NAMALWA (cell line): ENCODE results near the gene ATP8B3.
A peak's percentile ranks its signal among the peaks of the same experiment; 100 is the strongest.
"Not testable (repeated sequence)": the region's sequence is repeated elsewhere in the genome, so short reads cannot be mapped to it uniquely, and the experiment has no call there.

Experiments
- DNase-seq: peaks from one replicate; pipeline ENCODE4 v3.0.0-alpha.2; 2015; ENCODE audit warnings: low spot score

The ATP8B3 gene

DNA sequence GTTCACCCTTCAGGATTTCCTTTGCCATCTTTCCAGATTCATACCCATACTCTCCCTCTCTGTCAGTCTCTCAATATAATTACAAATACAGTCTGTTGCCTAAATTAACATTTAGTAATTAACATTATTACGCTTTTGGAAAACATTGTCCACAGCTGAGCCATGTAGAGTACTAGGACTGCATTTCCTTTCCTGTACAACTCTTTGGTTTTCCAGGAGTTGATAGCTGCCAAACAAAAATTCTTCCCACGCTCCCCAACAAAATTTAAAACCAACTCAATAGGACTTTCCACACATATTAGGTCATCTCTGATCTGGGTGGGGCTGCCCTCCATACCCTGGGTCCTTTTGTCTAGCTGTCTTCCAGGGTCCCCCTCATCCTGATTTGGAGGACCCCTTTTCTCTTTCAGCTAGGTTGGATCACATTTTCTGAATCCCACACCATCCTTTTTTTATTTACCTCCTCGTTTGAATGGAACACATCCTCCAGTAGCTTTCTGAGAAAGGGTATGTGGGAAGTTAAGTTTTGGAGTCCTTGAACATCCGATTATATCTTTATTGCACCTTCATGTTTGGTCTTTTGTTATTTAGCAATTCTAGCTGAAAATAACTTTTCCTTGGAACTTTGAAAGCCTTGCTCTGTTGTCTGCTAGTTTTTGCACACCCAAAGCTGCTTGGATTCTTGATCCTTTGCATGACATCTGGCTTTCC, 41.1 kb downstream of the ATP8B3 start:
- no peak for DNase-seq

DNA sequence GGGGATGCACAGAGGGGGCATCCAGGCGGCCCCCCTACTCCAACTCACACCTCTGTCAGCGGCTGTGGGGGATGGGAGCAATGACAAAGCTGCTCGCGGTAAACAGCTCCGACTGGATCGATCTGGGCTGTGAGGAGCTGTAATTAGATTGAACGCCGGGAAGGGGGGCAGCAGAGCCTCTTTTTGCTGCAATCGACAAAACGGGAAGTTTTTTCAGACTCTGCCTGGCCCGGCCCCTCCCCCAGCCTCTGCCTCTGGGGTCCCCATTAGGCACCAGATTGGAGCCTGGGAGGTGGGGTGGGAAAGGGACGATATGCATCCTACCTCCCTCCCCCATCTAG, 42.5 kb downstream of the ATP8B3 start:
- DNase-seq = no peak

DNA sequence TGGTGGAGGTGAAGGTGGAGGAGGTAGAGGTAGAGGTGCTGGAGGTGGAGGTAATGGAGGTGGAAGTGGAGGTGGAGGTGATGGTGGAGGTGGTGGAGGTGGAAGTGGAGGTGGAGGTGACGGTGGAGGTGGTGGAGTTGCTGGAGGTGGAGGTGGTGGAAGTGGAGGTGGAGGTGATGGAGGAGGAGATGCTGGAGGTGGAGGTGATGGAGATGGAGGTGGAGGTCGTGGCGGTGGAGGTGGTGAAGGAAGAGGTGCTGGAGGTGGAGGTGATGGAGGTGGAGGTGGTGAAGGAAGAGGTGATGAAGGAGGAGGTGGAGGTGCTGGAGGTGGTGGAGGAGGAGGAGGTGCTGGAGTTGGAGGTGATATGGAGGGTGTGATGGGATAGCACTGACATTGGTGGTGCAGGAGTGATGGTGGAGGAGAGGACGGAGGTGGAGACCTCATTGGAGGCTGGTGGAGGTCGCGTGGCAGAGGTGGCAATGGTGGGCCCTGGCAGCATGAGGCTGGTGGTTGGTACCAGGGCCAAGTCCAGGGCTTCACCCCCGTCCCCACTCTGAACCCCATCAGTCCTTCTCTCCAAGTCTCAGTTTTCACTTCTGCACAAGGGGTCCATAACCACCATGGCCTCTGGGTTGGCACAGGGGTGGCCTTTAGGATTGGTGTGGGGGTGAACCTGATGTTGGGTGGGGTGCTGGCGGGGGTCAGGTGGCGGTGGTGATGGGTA, 43.0 kb downstream of the ATP8B3 start:
- no peak for DNase-seq

DNA sequence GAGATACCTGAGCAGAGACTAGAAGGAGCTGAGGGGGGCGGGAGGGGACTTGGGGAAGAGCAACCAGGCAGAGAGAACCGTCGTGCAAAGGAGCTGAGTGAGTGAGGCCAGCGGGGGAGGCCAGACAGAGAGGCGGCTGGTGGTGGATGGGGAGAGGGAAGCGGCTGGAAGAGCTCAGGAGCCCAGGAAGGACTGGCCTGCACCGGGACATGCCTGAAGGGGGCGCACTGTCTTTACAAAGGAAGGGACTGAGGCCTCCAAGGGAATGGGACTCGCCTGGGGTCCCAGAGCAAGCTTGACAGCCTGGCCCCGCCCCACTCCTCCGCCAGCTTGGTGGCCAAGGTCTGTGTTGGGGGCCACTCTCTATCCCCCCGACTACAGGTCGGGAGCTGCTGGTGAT, 43.8 kb downstream of the ATP8B3 start:
- no peak for DNase-seq

DNA sequence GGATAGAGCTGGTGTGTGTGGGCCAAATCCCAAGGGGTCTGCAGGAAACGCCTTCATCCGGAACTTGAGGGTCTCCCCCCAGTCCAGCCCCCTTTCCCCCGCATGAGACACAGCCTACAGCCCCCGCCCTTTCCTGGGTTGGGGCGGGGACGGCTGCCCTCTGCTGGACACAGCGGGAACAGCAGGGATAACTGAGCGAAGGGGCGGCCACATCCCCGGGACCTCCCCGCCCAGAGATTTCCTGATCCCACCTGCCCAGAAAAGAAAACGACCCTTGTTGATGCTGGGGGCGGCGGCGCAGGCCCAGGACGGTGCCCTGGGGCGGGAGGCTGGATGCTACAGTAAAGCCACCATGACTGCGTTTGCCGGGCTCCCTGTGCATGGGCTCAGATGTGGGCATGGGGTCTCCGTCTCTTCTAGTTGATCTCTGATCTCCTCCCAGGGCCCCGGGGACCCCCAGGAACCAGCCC, 44.6 kb downstream of the ATP8B3 start:
- peak; percentile 62 for DNase-seq

DNA sequence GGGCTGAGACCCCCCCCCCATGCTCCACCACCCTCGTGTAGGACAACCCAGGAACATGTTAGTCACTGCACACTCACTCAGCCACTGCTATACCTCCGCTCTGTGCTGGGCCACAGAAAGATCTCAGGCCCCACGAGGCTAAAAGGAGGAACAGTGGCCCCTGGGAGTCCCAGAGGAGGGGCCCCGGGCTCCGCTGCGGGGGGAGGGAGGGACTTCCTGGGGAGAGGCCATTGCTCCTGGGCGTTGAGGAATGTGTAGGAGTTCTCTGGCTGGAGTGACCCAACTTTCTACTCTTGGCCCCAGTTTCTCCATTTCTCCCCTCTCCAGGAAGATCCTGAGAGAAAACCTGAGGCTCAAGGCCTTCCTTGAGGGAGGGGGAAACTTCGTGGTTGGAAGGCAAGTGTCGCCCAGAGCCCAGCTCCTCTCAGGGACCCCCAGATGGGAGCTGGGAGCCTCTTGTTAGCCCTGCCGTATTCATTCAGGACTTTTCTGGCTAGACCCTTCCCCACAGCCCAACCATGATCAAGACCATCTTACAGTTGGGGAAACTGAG, 45.2 kb downstream of the ATP8B3 start:
- no peak for DNase-seq

DNA sequence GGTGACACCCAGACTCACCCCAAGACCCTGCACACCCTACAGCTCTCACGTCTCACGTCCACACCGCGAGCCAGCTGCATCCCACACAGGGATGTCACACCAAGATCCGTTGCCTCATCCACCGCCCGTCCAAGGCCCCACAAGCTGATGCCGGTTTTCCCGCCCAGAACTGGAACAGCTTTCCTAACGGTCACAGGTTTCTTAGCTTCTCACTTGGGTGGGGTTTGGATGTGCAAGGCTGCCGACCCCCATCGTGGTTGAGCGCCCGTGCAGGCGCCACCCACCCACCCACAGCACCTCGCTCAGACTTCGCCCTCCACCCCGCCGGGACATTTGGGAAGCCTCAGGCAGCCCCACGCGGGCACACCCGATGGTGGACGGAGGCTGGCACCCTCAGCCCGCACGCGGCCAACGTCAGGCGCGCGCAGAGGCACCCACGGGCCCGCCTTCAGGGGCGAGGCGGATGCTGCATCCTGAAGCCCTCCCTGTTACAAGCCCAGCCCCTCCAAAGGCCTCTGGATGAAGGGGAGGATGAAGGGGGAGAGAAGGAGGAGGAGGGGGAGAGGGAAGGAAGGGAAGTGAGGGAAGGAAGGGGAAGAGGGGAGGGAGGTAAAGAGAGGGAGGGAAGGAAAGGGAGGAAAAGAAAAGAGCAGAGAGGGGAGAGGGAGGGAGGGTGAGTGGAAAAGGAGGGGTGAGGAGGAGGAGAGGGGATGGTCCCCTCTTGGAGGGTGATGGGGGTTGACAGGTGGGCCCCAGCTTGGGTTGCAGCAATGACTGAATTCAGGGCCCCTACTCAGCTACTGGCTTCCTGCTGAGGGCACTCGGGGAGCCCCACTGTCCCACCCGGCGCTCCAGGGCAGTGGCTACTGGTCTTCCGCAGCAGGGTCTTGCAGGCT, 45.9 kb downstream of the ATP8B3 start:
- no peak for DNase-seq

- no peak for DNase-seq
Measured at GRCh38 chr19:1765232-1765903, 46.7 kb downstream of the ATP8B3 start.

- no peak for DNase-seq
Measured at GRCh38 chr19:1764729-1765128, 47.3 kb downstream of the ATP8B3 start.

GRCh38 chr19:1763648-1764639, 48.1 kb downstream of the ATP8B3 start:
- DNase-seq = no peak

GRCh38 chr19:1762243-1763117, 49.6 kb downstream of the ATP8B3 start:
- DNase-seq = no peak

- no peak for DNase-seq
Measured at GRCh38 chr19:1761528-1762242, 50.4 kb downstream of the ATP8B3 start.

DNA sequence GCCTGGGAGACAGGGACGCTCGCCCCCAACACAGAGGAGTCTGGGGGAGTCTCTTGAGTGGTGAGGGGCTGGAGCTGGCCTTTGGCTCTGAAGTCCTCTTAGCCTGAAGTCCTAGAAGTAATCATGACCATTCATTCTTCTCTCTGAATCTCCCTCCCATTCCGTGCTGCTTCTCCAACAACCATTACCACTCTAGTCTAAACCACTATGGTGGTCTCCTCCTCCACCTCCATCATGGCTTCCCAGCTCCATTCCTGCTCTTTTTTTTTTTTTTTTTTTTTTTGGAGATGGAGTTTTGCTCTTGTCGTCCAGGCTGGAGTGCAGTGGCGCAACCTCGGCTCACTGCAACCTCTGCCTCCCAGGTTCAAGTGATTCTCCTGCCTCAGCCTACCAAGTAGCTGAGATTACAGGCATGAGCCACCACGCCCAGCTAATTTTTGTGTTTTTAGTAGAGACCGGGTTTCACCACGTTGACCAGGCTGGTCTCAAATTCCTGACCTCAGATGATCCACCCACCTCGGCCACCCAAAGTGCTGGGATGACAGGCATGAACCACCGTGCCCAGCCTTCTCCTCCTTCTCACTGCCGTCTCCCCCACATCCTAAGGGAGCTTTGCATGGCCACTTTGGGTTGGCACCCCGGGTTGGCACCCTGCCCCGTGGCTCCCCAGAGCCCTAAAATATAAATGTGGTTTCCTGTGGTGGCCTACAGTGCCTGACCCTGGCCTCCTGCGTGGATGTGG, 51.1 kb downstream of the ATP8B3 start:
- DNase-seq = not testable (repeated sequence)

DNA sequence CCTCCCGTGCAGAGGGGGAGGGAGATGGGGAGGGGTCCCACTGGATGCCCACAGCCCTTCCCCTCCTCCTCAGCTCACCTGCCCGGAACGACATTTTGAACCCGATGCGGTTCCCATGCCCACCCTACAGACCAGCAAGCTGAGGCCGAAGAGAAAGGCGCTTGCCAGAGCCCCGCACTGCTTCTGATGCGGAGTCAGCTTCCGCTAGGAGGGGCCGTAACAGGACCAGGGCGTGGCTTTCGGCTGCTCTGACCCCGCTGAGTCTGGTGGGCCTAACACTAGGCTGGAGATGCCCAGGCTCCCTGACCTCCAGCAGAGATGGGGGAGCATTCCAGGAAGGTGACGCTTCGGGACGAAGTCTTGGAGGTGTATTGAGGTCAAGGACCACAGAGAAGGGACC, 52.1 kb downstream of the ATP8B3 start:
- DNase-seq = no peak

GRCh38 chr19:1758959-1759903, 52.8 kb downstream of the ATP8B3 start:
- no peak for DNase-seq

GRCh38 chr19:1758231-1758577, 53.9 kb downstream of the ATP8B3 start:
- no peak for DNase-seq
